Measurements from ENCODE around the gene ZEB2. TPM values are rescaled to one million over a fixed set of nuclear protein-coding genes. Genes with fewer than 3 reads are reported as not detected.
"Not testable (repeated sequence)": the region's sequence is repeated elsewhere in the genome, so short reads cannot be mapped to it uniquely, and the experiment has no call there.

ZEB2 gene
- total RNA-seq, 4 donors from 2014 or later: 148 to 290 (median 218) TPM

DNA sequence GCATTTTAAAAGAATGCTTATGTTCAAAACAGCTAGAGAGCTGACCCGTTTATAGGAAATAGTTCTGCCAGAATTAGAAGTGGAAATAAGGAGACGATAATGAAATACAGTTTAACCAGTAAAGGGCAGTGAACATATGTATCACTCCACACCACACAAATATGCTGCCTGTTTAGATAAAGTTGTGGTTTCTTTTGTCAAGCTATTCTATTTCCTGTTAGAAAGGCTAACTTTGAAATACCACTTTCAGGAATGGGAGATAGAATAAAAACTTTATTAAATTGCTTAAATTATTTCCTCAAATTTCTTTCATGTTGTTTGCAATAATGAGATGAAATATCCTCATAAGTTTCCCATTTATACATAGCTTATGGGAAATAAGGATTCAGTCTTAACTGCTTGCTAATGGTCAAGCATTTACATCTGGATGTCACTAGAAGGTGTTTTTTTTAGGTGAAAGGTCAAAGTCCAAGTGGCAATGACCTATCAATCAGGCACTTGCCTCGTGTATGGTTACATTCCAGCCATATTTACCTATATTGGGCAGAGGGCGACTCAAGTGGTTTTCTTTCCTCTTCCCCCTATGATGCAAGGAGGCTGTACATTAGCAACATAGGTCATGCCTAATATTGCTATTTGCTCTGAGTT lies 148.9 kb downstream of the ZEB2 start:
- 43 to 48% methylated on average over 4 of the region's 4 CpGs for WGBS, 2 donors
- no peaks in the 10 kb centered on the region for H3K9me3 ChIP-seq
- H3K27ac ChIP-seq: no peak overlapping the region
- H3K4me1 ChIP-seq: peaks cover 0 to 38% (median 18%) of the 10 kb centered on the region in 4 donors
- TF ChIP-seq, protein P1, sequence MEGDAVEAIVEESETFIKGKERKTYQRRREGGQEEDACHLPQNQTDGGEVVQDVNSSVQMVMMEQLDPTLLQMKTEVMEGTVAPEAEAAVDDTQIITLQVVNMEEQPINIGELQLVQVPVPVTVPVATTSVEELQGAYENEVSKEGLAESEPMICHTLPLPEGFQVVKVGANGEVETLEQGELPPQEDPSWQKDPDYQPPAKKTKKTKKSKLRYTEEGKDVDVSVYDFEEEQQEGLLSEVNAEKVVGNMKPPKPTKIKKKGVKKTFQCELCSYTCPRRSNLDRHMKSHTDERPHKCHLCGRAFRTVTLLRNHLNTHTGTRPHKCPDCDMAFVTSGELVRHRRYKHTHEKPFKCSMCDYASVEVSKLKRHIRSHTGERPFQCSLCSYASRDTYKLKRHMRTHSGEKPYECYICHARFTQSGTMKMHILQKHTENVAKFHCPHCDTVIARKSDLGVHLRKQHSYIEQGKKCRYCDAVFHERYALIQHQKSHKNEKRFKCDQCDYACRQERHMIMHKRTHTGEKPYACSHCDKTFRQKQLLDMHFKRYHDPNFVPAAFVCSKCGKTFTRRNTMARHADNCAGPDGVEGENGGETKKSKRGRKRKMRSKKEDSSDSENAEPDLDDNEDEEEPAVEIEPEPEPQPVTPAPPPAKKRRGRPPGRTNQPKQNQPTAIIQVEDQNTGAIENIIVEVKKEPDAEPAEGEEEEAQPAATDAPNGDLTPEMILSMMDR (IDR thresholded peaks at IDR 0.05): no peak
- no peak for DNase-seq (ENCODE audit: low spot score in 2 of 2)
- no peaks in the 10 kb centered on the region for H3K27me3 ChIP-seq
- no peak overlapping the region for H3K4me3 ChIP-seq
- no peaks in the 10 kb centered on the region for H3K36me3 ChIP-seq

DNA sequence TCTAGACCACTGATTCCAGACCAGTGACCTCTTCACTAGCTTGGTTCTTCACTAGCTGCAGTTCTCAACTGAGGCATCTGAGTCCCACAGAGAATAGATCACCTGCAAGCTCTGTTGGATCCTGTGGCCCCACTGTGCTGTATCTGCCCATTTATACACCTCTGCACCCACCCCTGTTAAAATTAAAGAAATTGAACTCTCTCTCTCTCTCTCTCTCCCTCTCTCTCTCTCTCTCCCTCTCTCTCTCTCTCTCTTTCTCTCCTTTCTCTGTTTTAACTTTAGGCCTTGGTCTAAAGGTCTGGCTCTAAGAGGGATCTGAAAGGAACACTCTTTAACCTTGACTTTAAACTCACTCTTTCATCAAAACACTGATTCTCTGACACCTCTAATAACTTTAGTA lies 150.5 kb downstream of the ZEB2 start:
- H3K27ac ChIP-seq: no peak overlapping the region
- no peaks in the 10 kb centered on the region for H3K9me3 ChIP-seq
- H3K36me3 ChIP-seq: no peaks in the 10 kb centered on the region
- DNase-seq (ENCODE audit: low spot score in 2 of 2): no peak
- H3K4me1 ChIP-seq: peaks cover 0 to 36% (median 18%) of the 10 kb centered on the region in 4 donors
- TF ChIP-seq, protein P1 (IDR thresholded peaks at IDR 0.05): no peak
- TF ChIP-seq EP300 (IDR thresholded peaks at IDR 0.05): no peak
- TF ChIP-seq POLR2A (IDR thresholded peaks at IDR 0.05): no peak
- H3K4me3 ChIP-seq: no peak overlapping the region
- no peaks in the 10 kb centered on the region for H3K27me3 ChIP-seq

DNA sequence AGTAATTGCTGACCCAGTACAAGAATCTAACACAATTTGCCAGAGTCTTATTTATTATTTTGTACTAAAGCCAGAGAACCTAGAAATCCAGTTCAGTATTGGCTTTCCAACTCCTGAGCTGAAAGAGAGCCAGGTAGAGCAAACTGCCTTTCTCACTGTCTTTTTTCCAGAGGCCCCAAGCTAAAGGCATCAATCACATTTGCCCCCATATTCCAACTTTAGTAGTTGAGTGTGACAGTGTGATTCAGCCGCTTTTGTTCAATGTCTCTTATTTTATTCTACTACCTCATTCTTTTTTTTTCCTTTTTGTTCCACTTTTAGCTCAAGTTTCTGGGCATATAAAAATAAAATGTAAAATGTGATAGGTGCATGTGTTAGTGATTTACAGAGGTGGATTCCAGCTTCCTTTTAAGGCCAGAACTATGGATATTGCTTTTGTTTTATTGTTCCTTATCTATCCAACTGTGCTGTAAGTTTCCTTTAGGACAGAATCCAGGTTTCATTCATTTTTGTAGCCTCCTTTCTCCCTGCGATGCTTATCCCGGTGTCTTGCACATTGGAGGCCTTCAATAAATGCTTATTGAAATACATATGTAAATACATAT lies 153.0 kb downstream of the ZEB2 start:
- H3K4me1 ChIP-seq: peaks cover 0 to 12% (median 8%) of the 10 kb centered on the region in 4 donors
- no peaks in the 10 kb centered on the region for H3K27me3 ChIP-seq
- no peak for DNase-seq (ENCODE audit: low spot score in 2 of 2)
- H3K9me3 ChIP-seq: no peaks in the 10 kb centered on the region
- no peaks in the 10 kb centered on the region for H3K36me3 ChIP-seq
- no peak overlapping the region for H3K27ac ChIP-seq
- 87 to 94% methylated on average over 3 of the region's 3 CpGs for WGBS, 2 donors
- TF ChIP-seq EP300 (IDR thresholded peaks at IDR 0.05) (no peak), POLR2A (IDR thresholded peaks at IDR 0.05) (no peak)
- TF ChIP-seq, protein P1 (IDR thresholded peaks at IDR 0.05): no peak
- no peak overlapping the region for H3K4me3 ChIP-seq

DNA sequence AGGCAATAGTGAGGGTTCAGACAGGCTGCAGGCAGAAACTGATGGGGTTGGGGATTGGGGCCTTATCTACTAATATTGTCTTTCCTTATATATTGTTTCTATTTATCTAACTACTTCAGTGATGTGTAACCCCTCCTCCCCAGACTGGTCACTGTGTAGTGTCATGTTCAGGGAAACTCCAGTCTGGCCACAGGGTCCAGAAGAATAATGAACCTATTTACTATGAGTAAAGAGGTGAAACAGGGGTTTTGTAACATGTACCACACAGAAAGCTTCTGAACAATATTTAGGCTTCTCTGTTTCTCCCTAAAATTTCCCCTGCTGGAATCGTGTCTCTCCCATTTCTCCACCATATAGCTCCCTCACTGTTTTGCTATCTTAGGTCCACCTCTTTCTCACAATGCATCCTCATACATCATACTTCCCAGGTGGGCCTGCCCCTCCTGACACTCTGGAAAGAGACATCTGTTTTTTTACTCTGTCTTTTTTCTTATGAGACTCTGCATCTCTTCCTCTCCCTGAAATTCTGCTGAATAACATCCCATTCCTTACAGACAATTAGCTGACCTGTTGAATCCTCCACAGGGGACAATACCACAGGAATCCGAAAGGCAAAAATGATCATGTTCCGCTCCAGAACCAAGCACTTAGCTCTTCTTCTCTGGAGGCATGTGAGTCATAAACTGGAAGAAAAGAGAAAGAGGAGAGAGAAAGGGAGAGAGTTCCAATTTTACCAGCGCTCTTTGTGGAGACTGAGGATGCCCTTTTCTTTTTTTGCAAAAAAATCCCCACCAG lies 154.8 kb downstream of the ZEB2 start:
- H3K27me3 ChIP-seq: no peaks in the 10 kb centered on the region
- H3K9me3 ChIP-seq: no peaks in the 10 kb centered on the region
- no peak for DNase-seq (ENCODE audit: low spot score in 2 of 2)
- H3K4me3 ChIP-seq: no peak overlapping the region
- no peaks in the 10 kb centered on the region for H3K4me1 ChIP-seq
- 60 to 76% methylated on average over 4 of the region's 4 CpGs for WGBS, 2 donors
- no peaks in the 10 kb centered on the region for H3K36me3 ChIP-seq
- no peak overlapping the region for H3K27ac ChIP-seq
- TF ChIP-seq POLR2A (IDR thresholded peaks at IDR 0.05) (no peak), EP300 (IDR thresholded peaks at IDR 0.05) (no peak)
- TF ChIP-seq, protein P1 (IDR thresholded peaks at IDR 0.05): no peak

DNA sequence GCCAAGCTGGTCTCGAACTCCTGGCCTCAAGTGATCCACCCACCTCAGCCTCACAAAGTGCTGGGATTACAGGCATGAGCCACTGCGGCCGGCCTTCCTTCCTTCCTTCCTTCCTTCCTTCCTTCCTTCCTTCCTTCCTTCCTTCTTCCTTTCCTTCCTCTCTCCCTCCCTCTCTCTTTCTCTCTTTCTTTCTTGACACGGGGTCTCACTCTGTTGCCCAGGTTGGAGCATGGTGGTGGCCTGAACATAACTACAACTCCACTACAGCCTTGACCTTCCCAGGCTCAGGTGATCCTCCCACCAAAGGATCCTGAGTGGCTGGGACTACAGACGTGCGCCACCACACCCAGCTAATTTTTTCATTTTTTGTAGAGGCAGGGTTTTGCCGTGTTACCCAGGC lies 155.7 kb downstream of the ZEB2 start:
- not testable (repeated sequence) for H3K4me3 ChIP-seq; H3K36me3 ChIP-seq; DNase-seq (ENCODE audit: low spot score in 2 of 2); H3K9me3 ChIP-seq; H3K27ac ChIP-seq; H3K4me1 ChIP-seq; H3K27me3 ChIP-seq
- WGBS, 2 donors: 90 to 97% methylated on average over 7 of the region's 7 CpGs
